ENCODE data around the gene SRSF8. TPM values are rescaled to one million over a fixed set of nuclear protein-coding genes. Genes with fewer than 3 reads are reported as not detected.

The SRSF8 gene
- total and polyA plus RNA-seq, 2 donors (not counting 1 experiment from before 2014, with no cell fraction given): 44.4 to 69.5 TPM

DNA sequence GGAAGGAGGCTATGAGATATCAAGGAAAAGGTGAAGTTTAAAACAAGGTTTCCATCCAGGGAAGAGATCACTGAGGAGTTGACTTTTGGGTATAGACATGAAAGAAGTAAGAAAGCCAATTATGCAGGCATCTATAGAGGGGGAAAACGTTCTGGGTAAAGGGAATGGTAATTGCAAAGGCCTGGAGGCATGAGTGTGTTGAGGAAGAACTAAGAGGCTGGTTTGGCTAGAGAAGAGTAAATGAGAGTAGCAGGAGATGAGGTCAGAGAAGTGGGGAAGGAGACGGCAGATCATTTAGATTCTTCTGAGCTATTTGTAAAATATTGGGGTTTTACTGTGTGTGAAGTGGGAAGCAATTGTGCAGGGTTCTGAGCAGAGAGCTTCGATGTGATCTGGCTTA lies 30.5 kb downstream of the SRSF8 start:
- Histone ChIP-seq H3K9ac (ENCODE audit: low read length) (no peak overlapping the region), H3K36me3 (replicated peaks in 1 of 2; ENCODE audit: control extremely low read depth in 1 of 2, control insufficient read depth in 1 of 2, extremely low read depth in 1 of 2, insufficient read depth in 2 of 2, low read length in 1 of 2) (no peaks in the 10 kb centered on the region), H3K4me2 (replicated peaks; ENCODE audit: low read depth, low read length, poor library complexity, severe bottlenecking) (peak overlapping the region; percentile 4), H4K20me1 (ENCODE audit: control insufficient read depth, insufficient read depth, low read length, poor library complexity, severe bottlenecking) (peaks cover 10% of the 10 kb centered on the region), H3K4me1 (ENCODE audit: control insufficient read depth in 2 of 2, insufficient read depth in 2 of 2, low read length in 2 of 2) (peaks cover 59 to 62% of the 10 kb centered on the region in 2 donors), H3K4me3 (ENCODE audit: control extremely low read depth in 1 of 5, extremely low read depth in 1 of 5, insufficient read depth in 1 of 5, low read depth in 2 of 5, low read length in 4 of 5) (no peak overlapping the region), H3K79me2 (ENCODE audit: control insufficient read depth, insufficient read depth, low read length) (peaks cover 86% of the 10 kb centered on the region), H2AFZ (ENCODE audit: insufficient read depth, low read depth, low read length, poor library complexity, severe bottlenecking) (no peak overlapping the region), H3K27me3 (replicated peaks in 1 of 4; ENCODE audit: control extremely low read depth in 1 of 4, control insufficient read depth in 3 of 4, insufficient read depth in 4 of 4, low read length in 3 of 4) (no peaks in the 10 kb centered on the region), H3K9me3 (ENCODE audit: control extremely low read depth in 1 of 3, control insufficient read depth in 2 of 3, insufficient read depth in 1 of 3, low read length in 2 of 3) (no peaks in the 10 kb centered on the region), H3K27ac (ENCODE audit: low read length in 2 of 2) (peak overlapping the region in 1 of 2 donors; percentile 0)
- no peaks in the 10 kb centered on the region for H3K9me3 Mint-ChIP-seq (ENCODE audit: insufficient read depth)
- POLR2A ChIA-PET: no interaction called here
- ATAC-seq (ENCODE audit: low read depth) (no peak), DNase-seq (no peak)
- H3K4me1 Mint-ChIP-seq: peaks cover 76% of the 10 kb centered on the region
- no peaks in the 10 kb centered on the region for H3K27me3 Mint-ChIP-seq
- 69% methylated on average over 3 of the region's 3 CpGs for WGBS (ENCODE audit: insufficient coverage)
- intact Hi-C loops (cut with micrococcal nuclease): no loop called here
- CTCF ChIA-PET: interaction anchor here (1.6 kb wide), 1 partner anchor 28 kb away, joined by 6 read pairs; no protein-coding TSS in a partner anchor
- H3K27ac Mint-ChIP-seq: peak overlapping the region; percentile 22
- TF ChIP-seq, protein P1, sequence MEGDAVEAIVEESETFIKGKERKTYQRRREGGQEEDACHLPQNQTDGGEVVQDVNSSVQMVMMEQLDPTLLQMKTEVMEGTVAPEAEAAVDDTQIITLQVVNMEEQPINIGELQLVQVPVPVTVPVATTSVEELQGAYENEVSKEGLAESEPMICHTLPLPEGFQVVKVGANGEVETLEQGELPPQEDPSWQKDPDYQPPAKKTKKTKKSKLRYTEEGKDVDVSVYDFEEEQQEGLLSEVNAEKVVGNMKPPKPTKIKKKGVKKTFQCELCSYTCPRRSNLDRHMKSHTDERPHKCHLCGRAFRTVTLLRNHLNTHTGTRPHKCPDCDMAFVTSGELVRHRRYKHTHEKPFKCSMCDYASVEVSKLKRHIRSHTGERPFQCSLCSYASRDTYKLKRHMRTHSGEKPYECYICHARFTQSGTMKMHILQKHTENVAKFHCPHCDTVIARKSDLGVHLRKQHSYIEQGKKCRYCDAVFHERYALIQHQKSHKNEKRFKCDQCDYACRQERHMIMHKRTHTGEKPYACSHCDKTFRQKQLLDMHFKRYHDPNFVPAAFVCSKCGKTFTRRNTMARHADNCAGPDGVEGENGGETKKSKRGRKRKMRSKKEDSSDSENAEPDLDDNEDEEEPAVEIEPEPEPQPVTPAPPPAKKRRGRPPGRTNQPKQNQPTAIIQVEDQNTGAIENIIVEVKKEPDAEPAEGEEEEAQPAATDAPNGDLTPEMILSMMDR (IDR thresholded peaks at IDR 0.05): no peak
- TF ChIP-seq EZH2 (IDR thresholded peaks at IDR 0.05; ENCODE audit: borderline replicate concordance, insufficient read depth, low read depth, low read length, poor library complexity, severe bottlenecking): no peak
- no peak overlapping the region for H3K4me3 Mint-ChIP-seq

DNA sequence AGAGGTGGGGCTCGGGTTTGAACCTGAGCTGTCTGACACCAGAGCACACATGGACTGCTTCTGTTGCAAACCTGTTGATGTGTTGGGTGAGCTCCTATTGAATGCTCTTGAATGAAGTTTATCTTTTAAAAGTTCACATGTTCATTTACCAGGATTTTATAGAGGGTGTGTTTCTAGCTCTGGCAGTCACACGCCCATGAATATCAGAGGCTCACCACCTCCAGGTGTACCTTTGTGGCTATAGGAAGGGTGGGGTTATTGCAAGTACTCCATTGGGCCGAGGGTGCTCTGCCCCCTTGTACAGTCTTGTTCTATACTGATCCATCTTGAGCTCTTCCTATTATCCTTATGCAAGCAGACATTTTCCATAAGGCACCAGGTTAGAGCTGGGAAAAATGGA lies 32.1 kb downstream of the SRSF8 start:
- DNase-seq (no peak), ATAC-seq (ENCODE audit: low read depth) (no peak)
- Histone ChIP-seq H3K36me3 (replicated peaks in 1 of 2; ENCODE audit: control extremely low read depth in 1 of 2, control insufficient read depth in 1 of 2, extremely low read depth in 1 of 2, insufficient read depth in 2 of 2, low read length in 1 of 2) (no peaks in the 10 kb centered on the region), H3K27ac (ENCODE audit: low read length in 2 of 2) (no peak overlapping the region), H3K4me1 (ENCODE audit: control insufficient read depth in 2 of 2, insufficient read depth in 2 of 2, low read length in 2 of 2) (peaks cover 43 to 51% of the 10 kb centered on the region in 2 donors), H3K4me2 (replicated peaks; ENCODE audit: low read depth, low read length, poor library complexity, severe bottlenecking) (no peak overlapping the region), H3K9me3 (ENCODE audit: control extremely low read depth in 1 of 3, control insufficient read depth in 2 of 3, insufficient read depth in 1 of 3, low read length in 2 of 3) (no peaks in the 10 kb centered on the region), H3K4me3 (ENCODE audit: control extremely low read depth in 1 of 5, extremely low read depth in 1 of 5, insufficient read depth in 1 of 5, low read depth in 2 of 5, low read length in 4 of 5) (no peak overlapping the region), H2AFZ (ENCODE audit: insufficient read depth, low read depth, low read length, poor library complexity, severe bottlenecking) (no peak overlapping the region), H4K20me1 (ENCODE audit: control insufficient read depth, insufficient read depth, low read length, poor library complexity, severe bottlenecking) (peaks cover 10% of the 10 kb centered on the region), H3K9ac (ENCODE audit: low read length) (no peak overlapping the region), H3K27me3 (replicated peaks in 1 of 4; ENCODE audit: control extremely low read depth in 1 of 4, control insufficient read depth in 3 of 4, insufficient read depth in 4 of 4, low read length in 3 of 4) (no peaks in the 10 kb centered on the region), H3K79me2 (ENCODE audit: control insufficient read depth, insufficient read depth, low read length) (peaks cover 74% of the 10 kb centered on the region)
- H3K9me3 Mint-ChIP-seq (ENCODE audit: insufficient read depth): no peaks in the 10 kb centered on the region
- H3K27me3 Mint-ChIP-seq: no peaks in the 10 kb centered on the region
- CTCF ChIA-PET: interaction anchor here (1.3 to 1.7 kb wide), 3 partner anchors 27 to 52 kb away, joined by 4 to 6 read pairs (median 4); no protein-coding TSS in a partner anchor
- WGBS (ENCODE audit: insufficient coverage): 100% methylated on average over 1 of the region's 3 CpGs
- POLR2A ChIA-PET: interaction anchor here (1.4 kb wide), 1 partner anchor 9 kb away, joined by 8 read pairs; the partner anchor contains the start of gene ENDOD1
- H3K4me1 Mint-ChIP-seq: peaks cover 71% of the 10 kb centered on the region
- intact Hi-C loops (cut with micrococcal nuclease): no loop called here
- TF ChIP-seq EZH2 (IDR thresholded peaks at IDR 0.05; ENCODE audit: borderline replicate concordance, insufficient read depth, low read depth, low read length, poor library complexity, severe bottlenecking): no peak
- TF ChIP-seq, protein P1 (IDR thresholded peaks at IDR 0.05): no peak
- H3K27ac Mint-ChIP-seq: no peak overlapping the region
- no peak overlapping the region for H3K4me3 Mint-ChIP-seq

Data from B cell (primary cell).